GM12891 (cell line): ENCODE data around the gene FHAD1.

ENCODE experiments used
- PAX5 ChIP-seq: IDR thresholded peaks from 2 replicates; pipeline ENCODE4 v1.6.1; 2011; ENCODE audit warnings: low read length, moderate library complexity, mild to moderate bottlenecking; ENCODE audit not compliant: insufficient read depth, severe bottlenecking
- POLR2A ChIP-seq: IDR thresholded peaks from 2 replicates; pipeline ENCODE4 v1.6.1; 2011; ENCODE audit warnings: low read depth, low read length, control low read depth
- POLR2AphosphoS5 ChIP-seq: IDR thresholded peaks from 2 replicates; pipeline ENCODE4 v1.6.1; 2011; ENCODE audit warnings: low read depth, low read length, control low read depth
- POU2F2 ChIP-seq: IDR thresholded peaks from 2 replicates; pipeline ENCODE4 v1.6.1; 2011; ENCODE audit warnings: low read depth, mild to moderate bottlenecking, control low read depth, low read length, moderate library complexity

GRCh38 chr1:15282038-15282437 lies 35.0 kb downstream of the FHAD1 start:
- TF ChIP-seq POLR2A (no peak), PAX5 (no peak), POU2F2 (no peak), POLR2AphosphoS5 (no peak)
